GM12873 (cell line): ENCODE measurements around the gene TMEM109.
A peak's percentile ranks its signal among the peaks of the same experiment; 100 is the strongest.

Experiments
- TF ChIP-seq, protein P1 (sequence below): IDR thresholded peaks from 2 replicates; pipeline ENCODE4 v1.5.1; 2012; ENCODE audit warnings: low read depth, mild to moderate bottlenecking, moderate library complexity, low read length, control low read depth; ENCODE audit not compliant: insufficient read depth; ENCODE audit errors: missing control alignments

The TMEM109 gene

DNA sequence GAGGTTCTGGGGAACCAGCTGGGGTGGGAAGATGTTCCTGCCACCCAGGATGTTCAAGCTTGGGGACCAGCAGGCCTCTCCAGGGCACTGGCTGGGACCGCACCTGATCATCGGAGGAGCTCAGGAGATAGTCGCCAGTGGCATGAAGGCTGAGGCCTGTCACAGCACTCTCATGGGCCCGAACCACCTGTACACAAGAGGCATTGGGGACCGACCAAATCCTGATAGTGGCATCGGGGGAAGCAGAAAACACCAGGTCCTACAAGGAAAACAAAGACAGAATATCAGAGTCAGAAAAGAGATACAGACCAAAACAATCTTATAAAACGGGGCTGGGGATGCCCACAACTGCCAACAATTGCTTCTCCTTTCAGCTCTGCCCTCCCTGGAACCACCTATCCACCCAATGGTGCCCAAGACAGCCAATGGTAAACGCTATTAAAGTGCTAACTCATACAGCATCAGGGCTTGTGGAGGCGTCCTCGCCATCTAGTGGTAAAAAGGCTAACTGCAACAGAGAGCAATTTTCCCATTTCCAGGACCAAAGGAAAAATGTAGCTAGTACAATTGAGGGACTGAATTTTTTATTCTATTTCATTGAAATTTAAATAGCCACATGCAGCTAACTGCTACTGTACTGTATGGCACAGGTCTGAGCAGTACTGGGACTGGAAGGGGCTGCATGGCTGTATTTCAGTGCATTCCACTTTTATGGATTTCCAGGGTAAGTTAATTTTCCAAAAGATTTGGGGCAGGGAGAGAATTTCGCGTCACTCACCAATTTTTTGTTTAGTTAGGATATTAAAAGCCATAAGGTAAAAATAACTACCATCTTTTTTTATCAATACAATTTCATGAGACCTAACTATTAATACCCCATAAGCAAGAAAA, 14.7 kb upstream of the TMEM109 start:
- TF ChIP-seq, protein P1, sequence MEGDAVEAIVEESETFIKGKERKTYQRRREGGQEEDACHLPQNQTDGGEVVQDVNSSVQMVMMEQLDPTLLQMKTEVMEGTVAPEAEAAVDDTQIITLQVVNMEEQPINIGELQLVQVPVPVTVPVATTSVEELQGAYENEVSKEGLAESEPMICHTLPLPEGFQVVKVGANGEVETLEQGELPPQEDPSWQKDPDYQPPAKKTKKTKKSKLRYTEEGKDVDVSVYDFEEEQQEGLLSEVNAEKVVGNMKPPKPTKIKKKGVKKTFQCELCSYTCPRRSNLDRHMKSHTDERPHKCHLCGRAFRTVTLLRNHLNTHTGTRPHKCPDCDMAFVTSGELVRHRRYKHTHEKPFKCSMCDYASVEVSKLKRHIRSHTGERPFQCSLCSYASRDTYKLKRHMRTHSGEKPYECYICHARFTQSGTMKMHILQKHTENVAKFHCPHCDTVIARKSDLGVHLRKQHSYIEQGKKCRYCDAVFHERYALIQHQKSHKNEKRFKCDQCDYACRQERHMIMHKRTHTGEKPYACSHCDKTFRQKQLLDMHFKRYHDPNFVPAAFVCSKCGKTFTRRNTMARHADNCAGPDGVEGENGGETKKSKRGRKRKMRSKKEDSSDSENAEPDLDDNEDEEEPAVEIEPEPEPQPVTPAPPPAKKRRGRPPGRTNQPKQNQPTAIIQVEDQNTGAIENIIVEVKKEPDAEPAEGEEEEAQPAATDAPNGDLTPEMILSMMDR = peak; percentile 93

DNA sequence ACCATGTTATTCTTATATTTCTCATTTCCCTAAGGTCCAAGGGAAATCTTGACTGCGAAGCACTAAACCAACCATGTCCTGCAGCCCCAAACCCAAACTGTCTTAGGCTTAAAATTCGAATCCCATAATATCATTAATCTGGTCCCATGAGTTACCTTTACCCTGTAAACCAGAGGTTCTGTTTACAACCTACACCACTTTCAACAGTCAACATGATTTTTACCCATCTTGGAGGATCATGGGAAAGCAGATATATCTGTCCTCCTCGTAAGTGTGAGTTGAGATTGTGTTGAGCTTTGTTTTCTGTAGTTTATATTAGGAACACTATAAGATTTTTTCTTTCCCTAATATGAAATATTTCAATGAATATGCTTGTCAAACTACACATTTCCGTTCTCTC, 14.0 kb upstream of the TMEM109 start:
- TF ChIP-seq, protein P1 = no peak

DNA sequence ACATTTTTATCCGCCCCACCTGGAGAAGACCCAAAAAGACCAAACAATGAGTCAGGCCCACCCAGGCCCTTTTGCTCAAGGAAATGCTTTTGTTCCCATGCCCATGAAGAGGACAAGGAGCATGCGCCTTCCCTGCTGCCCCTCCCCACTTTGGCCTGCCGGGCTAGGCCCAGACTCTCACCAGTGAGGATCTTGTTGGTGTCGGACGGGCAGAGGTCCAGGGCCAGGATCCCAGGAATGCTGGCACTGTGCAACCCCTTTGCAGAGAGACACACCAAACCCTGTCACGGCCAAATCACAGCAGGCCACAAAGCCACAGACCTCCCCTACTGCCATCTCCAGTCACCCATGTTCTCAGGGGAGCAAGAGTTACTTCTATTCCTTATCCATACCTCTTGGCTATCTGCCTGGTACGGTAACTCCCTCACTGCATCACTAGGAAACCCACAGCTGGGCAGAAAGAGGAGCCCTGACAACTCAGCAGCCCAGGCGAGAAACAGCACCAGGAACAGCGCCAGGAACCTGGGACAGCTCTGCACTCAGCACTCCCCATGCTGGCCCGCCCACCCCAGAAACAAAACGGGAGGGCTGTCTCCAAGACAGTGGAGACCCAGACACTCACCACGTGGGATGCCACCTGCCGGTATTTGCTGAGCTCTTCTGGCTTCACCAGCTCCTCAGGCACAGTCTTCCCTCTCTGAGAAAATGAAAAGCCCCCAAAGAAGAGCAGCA, 13.1 kb upstream of the TMEM109 start:
- TF ChIP-seq, protein P1 = no peak

DNA sequence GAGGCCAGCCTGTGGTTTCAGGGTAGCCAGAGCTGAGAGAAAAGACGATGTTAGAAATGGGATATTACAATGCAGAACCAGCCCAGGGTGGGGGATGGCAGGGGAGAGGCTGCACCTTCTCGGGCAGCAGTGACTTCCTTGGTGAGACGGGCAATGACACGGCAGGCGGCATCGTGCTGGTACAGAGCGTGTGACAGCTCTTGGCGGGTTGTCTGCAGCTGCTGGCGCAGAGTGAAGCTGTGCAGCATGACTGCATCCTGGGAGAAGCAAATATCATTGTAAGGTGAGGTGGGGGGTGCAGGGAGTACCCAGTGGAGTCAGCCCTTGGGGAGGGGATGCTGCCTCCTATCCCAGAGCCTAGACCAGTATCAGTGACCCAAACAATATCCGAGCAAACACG, 11.3 kb upstream of the TMEM109 start:
- TF ChIP-seq, protein P1 = no peak

- TF ChIP-seq, protein P1 = no peak
Observed at GRCh38 chr11:60905047-60905446, 8.9 kb upstream of the TMEM109 start.

GRCh38 chr11:60905551-60906113, 8.3 kb upstream of the TMEM109 start:
- TF ChIP-seq, protein P1 = no peak
